Measurements from ENCODE around the gene CPA1. TPM values are rescaled to one million over a fixed set of nuclear protein-coding genes. Genes with fewer than 3 reads are reported as not detected.

CPA1 gene
- polyA plus RNA-seq, 1 donor (not counting 4 experiments of a cell fraction or from before 2014, with no cell fraction given), result not detected

- H3K9me1 ChIP-seq (ENCODE audit: control insufficient read depth, extremely low read depth, insufficient read depth, low read length), result no peaks in the 10 kb centered on the region
- DNase-seq (ENCODE audit: low read depth, low spot score) (no peak), FAIRE-seq (no peak)
- H3K27ac ChIP-seq (ENCODE audit: control insufficient read depth, insufficient read depth, low read length), result no peak overlapping the region
- H3K9me3 ChIP-seq (ENCODE audit: control insufficient read depth, low read depth, low read length), result no peaks in the 10 kb centered on the region
- no peak for TF ChIP-seq EZH2 (IDR thresholded peaks at IDR 0.05; ENCODE audit: low read length)
- TF ChIP-seq, protein P1, sequence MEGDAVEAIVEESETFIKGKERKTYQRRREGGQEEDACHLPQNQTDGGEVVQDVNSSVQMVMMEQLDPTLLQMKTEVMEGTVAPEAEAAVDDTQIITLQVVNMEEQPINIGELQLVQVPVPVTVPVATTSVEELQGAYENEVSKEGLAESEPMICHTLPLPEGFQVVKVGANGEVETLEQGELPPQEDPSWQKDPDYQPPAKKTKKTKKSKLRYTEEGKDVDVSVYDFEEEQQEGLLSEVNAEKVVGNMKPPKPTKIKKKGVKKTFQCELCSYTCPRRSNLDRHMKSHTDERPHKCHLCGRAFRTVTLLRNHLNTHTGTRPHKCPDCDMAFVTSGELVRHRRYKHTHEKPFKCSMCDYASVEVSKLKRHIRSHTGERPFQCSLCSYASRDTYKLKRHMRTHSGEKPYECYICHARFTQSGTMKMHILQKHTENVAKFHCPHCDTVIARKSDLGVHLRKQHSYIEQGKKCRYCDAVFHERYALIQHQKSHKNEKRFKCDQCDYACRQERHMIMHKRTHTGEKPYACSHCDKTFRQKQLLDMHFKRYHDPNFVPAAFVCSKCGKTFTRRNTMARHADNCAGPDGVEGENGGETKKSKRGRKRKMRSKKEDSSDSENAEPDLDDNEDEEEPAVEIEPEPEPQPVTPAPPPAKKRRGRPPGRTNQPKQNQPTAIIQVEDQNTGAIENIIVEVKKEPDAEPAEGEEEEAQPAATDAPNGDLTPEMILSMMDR (optimal IDR thresholded peaks at IDR 0.05 in 1 of 3, IDR thresholded peaks at IDR 0.05 in 1 of 3, conservative IDR thresholded peaks at IDR 0.05 in 1 of 3; ENCODE audit: extremely low read depth in 1 of 3, insufficient read depth in 2 of 3, low read length in 3 of 3), result no peak
- dilution Hi-C loops (cut with MboI; ENCODE audit: extremely low pct_ligation_motif_present, low sequenced_read_pairs), result no loop called here
- H3K79me2 ChIP-seq (ENCODE audit: control insufficient read depth, insufficient read depth, low read length), result no peaks in the 10 kb centered on the region
- H3K4me3 ChIP-seq (ENCODE audit: control insufficient read depth in 2 of 3, extremely low read depth in 1 of 3, insufficient read depth in 2 of 3, low read depth in 1 of 3, low read length in 3 of 3), result no peak overlapping the region
- H3K27me3 ChIP-seq (ENCODE audit: control insufficient read depth, extremely low read depth, insufficient read depth, low read length), result no peaks in the 10 kb centered on the region
- no peak overlapping the region for H2AFZ ChIP-seq (ENCODE audit: control insufficient read depth, low read length)
- no peaks in the 10 kb centered on the region for H3K4me1 ChIP-seq (ENCODE audit: control insufficient read depth, extremely low read depth, insufficient read depth, low read length)
- no peaks in the 10 kb centered on the region for H3K36me3 ChIP-seq (ENCODE audit: control insufficient read depth in 2 of 2, extremely low read depth in 1 of 2, insufficient read depth in 2 of 2, low read length in 2 of 2)
- no peak overlapping the region for H3K9ac ChIP-seq (ENCODE audit: control insufficient read depth, extremely low read depth, insufficient read depth, low read length)
- no peaks in the 10 kb centered on the region for H4K20me1 ChIP-seq (ENCODE audit: control insufficient read depth, extremely low read depth, insufficient read depth, low read length)
- no peak overlapping the region for H3K4me2 ChIP-seq (ENCODE audit: control insufficient read depth, extremely low read depth, insufficient read depth, low read depth, low read length)
These were observed 6.6 kb downstream of the CPA1 start for GRCh38 chr7:130386876-130387275.

GRCh38 chr7:130387306-130387627 lies 7.0 kb downstream of the CPA1 start:
- Histone ChIP-seq H4K20me1 (ENCODE audit: control insufficient read depth, extremely low read depth, insufficient read depth, low read length) (no peaks in the 10 kb centered on the region), H3K27ac (ENCODE audit: control insufficient read depth, insufficient read depth, low read length) (no peak overlapping the region), H3K27me3 (ENCODE audit: control insufficient read depth, extremely low read depth, insufficient read depth, low read length) (no peaks in the 10 kb centered on the region), H3K4me3 (ENCODE audit: control insufficient read depth in 2 of 3, extremely low read depth in 1 of 3, insufficient read depth in 2 of 3, low read depth in 1 of 3, low read length in 3 of 3) (no peak overlapping the region), H3K4me1 (ENCODE audit: control insufficient read depth, extremely low read depth, insufficient read depth, low read length) (no peaks in the 10 kb centered on the region), H3K36me3 (ENCODE audit: control insufficient read depth in 2 of 2, extremely low read depth in 1 of 2, insufficient read depth in 2 of 2, low read length in 2 of 2) (no peaks in the 10 kb centered on the region), H2AFZ (ENCODE audit: control insufficient read depth, low read length) (no peak overlapping the region), H3K9me1 (ENCODE audit: control insufficient read depth, extremely low read depth, insufficient read depth, low read length) (no peaks in the 10 kb centered on the region), H3K4me2 (ENCODE audit: control insufficient read depth, extremely low read depth, insufficient read depth, low read depth, low read length) (no peak overlapping the region), H3K9ac (ENCODE audit: control insufficient read depth, extremely low read depth, insufficient read depth, low read length) (no peak overlapping the region), H3K9me3 (ENCODE audit: control insufficient read depth, low read depth, low read length) (no peaks in the 10 kb centered on the region), H3K79me2 (ENCODE audit: control insufficient read depth, insufficient read depth, low read length) (no peaks in the 10 kb centered on the region)
- FAIRE-seq (no peak), DNase-seq (ENCODE audit: low read depth, low spot score) (no peak)
- TF ChIP-seq, protein P1 (optimal IDR thresholded peaks at IDR 0.05 in 1 of 3, IDR thresholded peaks at IDR 0.05 in 1 of 3, conservative IDR thresholded peaks at IDR 0.05 in 1 of 3; ENCODE audit: extremely low read depth in 1 of 3, insufficient read depth in 2 of 3, low read length in 3 of 3), result no peak
- TF ChIP-seq EZH2 (IDR thresholded peaks at IDR 0.05; ENCODE audit: low read length), result no peak
- dilution Hi-C loops (cut with MboI; ENCODE audit: extremely low pct_ligation_motif_present, low sequenced_read_pairs), result no loop called here
